NCI-H748 treated with DMSO at 0.1 percent for 48 hours (cell line): ENCODE data around the gene SNX17.
"Not testable (repeated sequence)": the region's sequence is repeated elsewhere in the genome, so short reads cannot be mapped to it uniquely, and the experiment has no call there.

Experiments
- DNase-seq: peaks from one replicate; lab custom pipeline; 2025; lab: John Stamatoyannopoulos, UW

SNX17 gene

GRCh38 chr2:27400348-27401135 is 30.1 kb downstream of the SNX17 start:
- DNase-seq, result no peak

- DNase-seq, result peak; percentile 48
Measured at GRCh38 chr2:27407798-27408491, 37.5 kb downstream of the SNX17 start.

- DNase-seq, result no peak
Measured at GRCh38 chr2:27408601-27409320, 38.3 kb downstream of the SNX17 start.

- DNase-seq, result peak; percentile 88
Measured at GRCh38 chr2:27409321-27410073, 39.1 kb downstream of the SNX17 start, which contains the start of gene PPM1G. PPM1G (minus strand) TSS chr2:27409591; CDS start chr2:27409422, 169 bp downstream.

GRCh38 chr2:27412419-27413152 is 42.2 kb downstream of the SNX17 start:
- no peak for DNase-seq

- no peak for DNase-seq
Measured at GRCh38 chr2:27416151-27416550, 45.7 kb downstream of the SNX17 start.

GRCh38 chr2:27420996-27421395 is 50.6 kb downstream of the SNX17 start:
- DNase-seq, result no peak

- no peak for DNase-seq
Measured at GRCh38 chr2:27421660-27422250, 51.3 kb downstream of the SNX17 start.

- DNase-seq, result no peak
Measured at GRCh38 chr2:27422958-27423357, 52.5 kb downstream of the SNX17 start.

GRCh38 chr2:27425039-27425438 is 54.6 kb downstream of the SNX17 start:
- DNase-seq, result not testable (repeated sequence)
